Activated CD4-positive, alpha-beta T cell treated with anti-CD3 and anti-CD28 coated beads, Interleukin-2, amount 10 ng/mL, durations not matched to agents 24 days and 14 days (primary cell): ENCODE measurements around the gene PRKAG2. TPM values are rescaled to one million over a fixed set of nuclear protein-coding genes. Genes with fewer than 3 reads are reported as not detected.

Experiments used
- DNase-seq: peaks from one replicate; pipeline ENCODE4 v3.0.0; 2022
- H3K27ac Mint-ChIP-seq: one replicate; pipeline ENCODE4 v1.8.0; 2022; ENCODE audit warnings: mild to moderate bottlenecking, mixed read lengths
- H3K27me3 Mint-ChIP-seq: one replicate; pipeline ENCODE4 v1.8.0; 2022; ENCODE audit warnings: mixed read lengths
- H3K36me3 Mint-ChIP-seq: one replicate; pipeline ENCODE4 v1.8.0; 2022; ENCODE audit warnings: low read depth, mild to moderate bottlenecking, mixed read lengths
- H3K4me1 Mint-ChIP-seq: one replicate; pipeline ENCODE4 v1.8.0; 2021; ENCODE audit warnings: mixed read lengths
- H3K4me3 Mint-ChIP-seq: one replicate; pipeline ENCODE4 v1.8.0; 2022; ENCODE audit warnings: mild to moderate bottlenecking, moderate library complexity, mixed read lengths
- H3K9me3 Mint-ChIP-seq: one replicate; pipeline ENCODE4 v1.8.0; 2021; ENCODE audit warnings: mixed read lengths
- intact Hi-C: fragments of 100-400 bp; cut with micrococcal nuclease; formaldehyde crosslinking; loops from one replicate; pipeline ENCODE4 v1.15.1; 2023
- total RNA-seq: library from RNA; stranded (reverse); gene quantifications from 2 replicates; pipeline ENCODE4 v1.2.3, GENCODE V29; 2022

The PRKAG2 gene
- total RNA-seq, 1 donor from 2014 or later = 14.3 TPM

- peaks cover 4% of the 10 kb centered on the region for H3K9me3 Mint-ChIP-seq
- H3K27ac Mint-ChIP-seq = no peak overlapping the region
- H3K36me3 Mint-ChIP-seq = peaks cover 2% of the 10 kb centered on the region
- no peak overlapping the region for H3K4me3 Mint-ChIP-seq
- DNase-seq = no peak
- intact Hi-C loops = no loop called here
- peaks cover 12% of the 10 kb centered on the region for H3K4me1 Mint-ChIP-seq
- H3K27me3 Mint-ChIP-seq = peaks cover 5% of the 10 kb centered on the region
These were observed 115.0 kb downstream of the PRKAG2 start for GRCh38 chr7:151761957-151762356.

DNA sequence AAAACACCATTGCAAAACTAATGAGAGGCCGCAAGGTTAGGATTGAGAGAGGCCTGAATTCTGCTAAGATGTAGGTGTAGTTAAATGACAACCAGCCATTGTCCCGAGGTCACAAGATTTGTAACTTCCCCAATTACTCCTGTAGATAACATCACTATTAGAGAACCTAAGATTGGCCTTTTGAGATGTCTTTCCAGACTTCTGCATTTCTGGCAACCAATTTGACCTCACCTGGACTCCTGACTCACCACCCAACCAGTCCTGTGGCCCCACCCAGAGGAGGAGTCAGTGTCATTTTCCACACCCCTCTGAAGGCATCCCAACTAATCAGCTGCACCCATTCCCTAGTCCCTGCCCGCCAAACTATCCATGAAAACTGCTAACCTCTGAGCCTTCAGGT, 115.7 kb downstream of the PRKAG2 start:
- peaks cover 5% of the 10 kb centered on the region for H3K27me3 Mint-ChIP-seq
- H3K36me3 Mint-ChIP-seq = no peaks in the 10 kb centered on the region
- intact Hi-C loops = no loop called here
- H3K27ac Mint-ChIP-seq = no peak overlapping the region
- H3K9me3 Mint-ChIP-seq = peaks cover 4% of the 10 kb centered on the region
- H3K4me3 Mint-ChIP-seq = no peak overlapping the region
- DNase-seq = no peak
- peaks cover 15% of the 10 kb centered on the region for H3K4me1 Mint-ChIP-seq

DNA sequence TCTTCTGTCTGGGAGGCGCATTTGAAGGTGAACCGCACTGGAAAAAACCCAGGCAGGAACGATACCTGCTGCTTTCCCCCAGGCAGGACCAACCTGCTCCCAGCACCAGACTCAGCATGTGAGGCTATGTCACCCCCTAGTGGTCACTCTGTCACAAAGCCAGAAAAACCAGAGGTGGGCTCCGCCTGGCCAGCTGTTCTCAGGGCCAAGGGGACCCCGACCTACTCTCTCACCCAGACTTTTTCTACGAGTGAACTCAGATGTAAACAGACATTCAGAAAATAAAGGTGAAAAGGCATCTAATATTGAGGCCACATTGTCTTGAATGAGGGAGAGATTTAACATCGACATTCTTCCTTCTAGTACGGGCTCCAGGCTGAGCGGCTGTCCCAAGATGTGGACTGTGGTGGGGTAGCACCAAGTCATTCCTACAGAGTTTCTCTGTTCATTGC, 117.3 kb downstream of the PRKAG2 start:
- Mint-ChIP-seq H3K36me3 (no peaks in the 10 kb centered on the region), H3K9me3 (no peaks in the 10 kb centered on the region), H3K27ac (no peak overlapping the region), H3K4me1 (peaks cover 16% of the 10 kb centered on the region), H3K27me3 (peaks cover 5% of the 10 kb centered on the region), H3K4me3 (no peak overlapping the region)
- DNase-seq = peak; percentile 87
- intact Hi-C loops = loop anchor here (1.0 to 5.0 kb wide), 4 partner anchors 127 to 391 kb away; no protein-coding TSS in a partner anchor

DNA sequence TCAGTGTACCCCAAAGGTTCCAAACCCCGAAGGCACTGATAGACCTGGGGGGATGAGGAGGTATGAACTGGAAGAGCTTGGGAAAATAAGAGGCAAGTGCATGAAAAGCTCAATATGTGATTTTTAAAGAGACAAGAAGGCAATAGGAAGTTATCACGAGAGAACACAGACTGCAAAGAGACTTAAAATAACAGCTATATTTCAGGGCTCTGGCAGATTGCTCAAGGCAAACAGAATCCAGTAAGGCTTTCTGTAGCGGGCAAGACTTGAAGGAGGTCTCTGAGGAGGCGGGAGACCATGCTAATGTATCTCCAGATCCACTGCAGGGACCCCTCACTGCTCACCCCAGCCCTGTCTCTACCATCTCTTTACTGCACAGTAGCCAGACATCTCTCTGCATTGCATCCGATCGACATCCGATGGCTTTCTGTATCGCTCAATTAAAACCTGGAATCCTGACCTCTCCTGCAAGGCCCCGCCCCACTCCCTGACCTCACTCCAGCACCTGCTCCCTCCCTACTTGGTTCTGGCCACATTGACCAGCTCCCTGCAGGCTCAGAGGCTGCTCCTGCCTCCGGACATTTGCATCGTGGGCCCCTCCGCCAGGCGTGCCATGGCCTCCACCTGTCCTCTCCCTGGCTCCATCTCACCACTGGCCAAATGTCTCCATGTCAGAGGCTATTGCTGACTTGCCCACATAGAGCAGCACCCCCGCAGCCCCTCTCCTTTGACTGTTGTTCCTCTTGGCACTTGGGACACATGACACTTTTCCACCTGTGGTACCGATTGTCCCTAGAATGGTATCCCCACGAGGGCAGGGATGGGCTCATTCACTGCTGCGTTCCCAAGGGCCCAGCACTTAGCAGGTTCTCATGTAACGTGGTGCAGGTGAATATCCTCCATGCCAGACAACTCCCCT, 118.0 kb downstream of the PRKAG2 start:
- H3K27ac Mint-ChIP-seq = no peak overlapping the region
- no peak overlapping the region for H3K4me3 Mint-ChIP-seq
- intact Hi-C loops = loop anchor here (1.0 to 5.0 kb wide), 4 partner anchors 127 to 391 kb away; no protein-coding TSS in a partner anchor

GRCh38 chr7:151757274-151757673, 119.6 kb downstream of the PRKAG2 start:
- Mint-ChIP-seq H3K27ac (no peak overlapping the region), H3K4me3 (no peak overlapping the region), H3K36me3 (no peaks in the 10 kb centered on the region), H3K27me3 (peaks cover 5% of the 10 kb centered on the region), H3K4me1 (peaks cover 16% of the 10 kb centered on the region), H3K9me3 (no peaks in the 10 kb centered on the region)
- no peak for DNase-seq
- intact Hi-C loops = loop anchor here (5.0 kb wide), 1 partner anchor 125 kb away; no protein-coding TSS in a partner anchor

More for the DNA sequence above, 118.0 kb downstream of the PRKAG2 start:
- H3K4me1 Mint-ChIP-seq = peaks cover 16% of the 10 kb centered on the region
- no peaks in the 10 kb centered on the region for H3K9me3 Mint-ChIP-seq
- peaks cover 5% of the 10 kb centered on the region for H3K27me3 Mint-ChIP-seq
- H3K36me3 Mint-ChIP-seq = no peaks in the 10 kb centered on the region
- DNase-seq = no peak

DNA sequence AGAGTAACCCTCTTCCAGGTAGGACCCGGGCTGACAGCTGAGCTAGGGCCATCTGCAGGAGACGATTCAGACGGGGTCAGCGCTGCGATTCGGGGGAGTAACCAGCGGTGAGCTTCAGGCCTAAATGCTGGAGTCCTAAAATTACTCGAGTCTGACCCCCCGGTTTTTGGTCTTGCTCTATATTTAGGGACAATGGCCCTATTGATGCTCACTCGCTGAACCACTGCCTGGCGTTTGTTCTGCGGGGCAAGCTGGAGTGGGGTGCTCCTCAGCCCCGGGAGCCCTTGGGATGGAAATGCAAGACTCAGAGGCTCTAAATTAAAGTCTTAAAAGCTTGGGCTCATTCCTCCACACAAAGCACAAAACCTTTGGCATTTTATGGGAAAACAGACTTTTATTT, 120.0 kb downstream of the PRKAG2 start:
- Mint-ChIP-seq H3K27ac (no peak overlapping the region), H3K36me3 (no peaks in the 10 kb centered on the region), H3K9me3 (no peaks in the 10 kb centered on the region), H3K4me1 (peaks cover 16% of the 10 kb centered on the region), H3K4me3 (no peak overlapping the region), H3K27me3 (peaks cover 5% of the 10 kb centered on the region)
- intact Hi-C loops = loop anchor here (5.0 kb wide), 1 partner anchor 125 kb away; no protein-coding TSS in a partner anchor
- DNase-seq = no peak

GRCh38 chr7:151756076-151756731, 120.7 kb downstream of the PRKAG2 start:
- no peaks in the 10 kb centered on the region for H3K36me3 Mint-ChIP-seq
- no peaks in the 10 kb centered on the region for H3K9me3 Mint-ChIP-seq
- peaks cover 16% of the 10 kb centered on the region for H3K4me1 Mint-ChIP-seq
- H3K27ac Mint-ChIP-seq = peak overlapping the region; percentile 76
- peaks cover 5% of the 10 kb centered on the region for H3K27me3 Mint-ChIP-seq
- DNase-seq = peak; percentile 83
- intact Hi-C loops = loop anchor here (5.0 kb wide), 1 partner anchor 124 kb away; no protein-coding TSS in a partner anchor
- peak overlapping the region; percentile 50 for H3K4me3 Mint-ChIP-seq

- intact Hi-C loops = loop anchor here (5.0 kb wide), 1 partner anchor 123 kb away; no protein-coding TSS in a partner anchor
- peaks cover 16% of the 10 kb centered on the region for H3K4me1 Mint-ChIP-seq
- no peak for DNase-seq
- H3K4me3 Mint-ChIP-seq = no peak overlapping the region
- H3K27ac Mint-ChIP-seq = no peak overlapping the region
- H3K9me3 Mint-ChIP-seq = no peaks in the 10 kb centered on the region
- H3K27me3 Mint-ChIP-seq = peaks cover 5% of the 10 kb centered on the region
- no peaks in the 10 kb centered on the region for H3K36me3 Mint-ChIP-seq
These were observed 121.6 kb downstream of the PRKAG2 start for GRCh38 chr7:151755131-151755801.

DNA sequence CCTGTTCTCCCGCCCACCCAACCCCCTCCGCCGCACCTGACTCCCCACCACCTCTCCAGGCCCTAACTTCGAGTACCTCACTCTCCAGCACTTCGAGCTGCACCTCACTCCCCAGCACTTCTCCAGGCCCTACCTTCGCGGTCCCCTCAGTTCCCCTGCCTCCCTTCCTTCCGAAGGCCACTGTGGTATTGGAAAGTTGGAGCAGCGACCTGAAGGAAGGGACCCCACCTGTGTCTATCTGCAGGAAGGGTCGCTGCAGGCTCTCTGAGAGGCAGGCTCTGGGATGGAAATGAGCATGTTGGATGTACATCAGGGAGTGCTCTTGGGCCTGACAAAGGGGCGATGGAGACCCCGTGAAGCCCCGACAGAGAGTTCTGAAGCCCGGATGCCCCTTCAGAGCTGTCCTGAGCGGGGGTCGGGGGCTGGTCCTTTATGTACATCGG, 122.2 kb downstream of the PRKAG2 start:
- no peak for DNase-seq
- intact Hi-C loops = loop anchor here (5.0 kb wide), 1 partner anchor 122 kb away; no protein-coding TSS in a partner anchor
- H3K27ac Mint-ChIP-seq = no peak overlapping the region
- H3K27me3 Mint-ChIP-seq = peaks cover 5% of the 10 kb centered on the region
- peaks cover 14% of the 10 kb centered on the region for H3K4me1 Mint-ChIP-seq
- no peaks in the 10 kb centered on the region for H3K9me3 Mint-ChIP-seq
- H3K36me3 Mint-ChIP-seq = no peaks in the 10 kb centered on the region
- no peak overlapping the region for H3K4me3 Mint-ChIP-seq

- H3K27ac Mint-ChIP-seq = no peak overlapping the region
- no peaks in the 10 kb centered on the region for H3K36me3 Mint-ChIP-seq
- DNase-seq = peak; percentile 71
- peaks cover 8% of the 10 kb centered on the region for H3K4me1 Mint-ChIP-seq
- H3K27me3 Mint-ChIP-seq = peaks cover under 1% of the 10 kb centered on the region
- H3K9me3 Mint-ChIP-seq = no peaks in the 10 kb centered on the region
- H3K4me3 Mint-ChIP-seq = no peak overlapping the region
- intact Hi-C loops = no loop called here
These were observed 122.7 kb downstream of the PRKAG2 start for GRCh38 chr7:151754142-151754590.

DNA sequence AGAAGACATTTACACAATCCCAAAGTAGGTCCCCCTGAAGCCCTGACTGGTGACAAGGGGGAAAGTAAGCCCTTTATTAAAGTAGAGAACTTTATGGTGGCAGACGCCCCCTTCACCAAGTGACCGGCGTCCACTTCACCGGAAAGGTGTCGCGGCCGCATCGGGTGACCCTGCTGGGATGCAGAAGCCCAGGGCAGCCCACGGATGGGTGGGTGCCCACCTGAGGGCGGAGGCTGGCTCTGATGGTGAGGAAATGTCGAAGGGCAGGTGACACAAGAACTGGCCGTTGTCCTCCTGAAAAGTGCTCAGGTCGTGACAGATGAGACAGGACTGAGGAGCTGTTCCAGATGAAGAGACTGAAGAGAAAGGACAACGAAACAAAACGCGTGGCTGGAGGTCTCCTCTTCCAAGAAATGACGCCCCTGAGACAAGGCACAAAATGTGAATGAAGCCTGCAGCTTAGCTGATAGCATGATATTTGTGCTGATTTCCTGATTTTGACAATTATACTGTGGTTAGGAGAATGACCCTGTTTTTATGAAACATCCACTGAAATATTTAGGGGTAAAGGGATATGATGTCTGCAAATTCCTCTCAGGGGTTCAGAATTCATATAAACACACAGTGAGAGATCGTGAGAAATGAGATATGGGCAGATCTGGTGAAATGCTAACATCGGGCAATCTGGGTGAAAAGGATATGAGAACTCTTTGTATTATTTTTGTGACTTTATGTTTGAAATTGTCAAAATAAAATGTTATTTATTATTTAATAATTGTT, 123.9 kb downstream of the PRKAG2 start:
- no peak for DNase-seq
- H3K4me1 Mint-ChIP-seq = peaks cover 8% of the 10 kb centered on the region
- no peaks in the 10 kb centered on the region for H3K27me3 Mint-ChIP-seq
- no peaks in the 10 kb centered on the region for H3K36me3 Mint-ChIP-seq
- intact Hi-C loops = no loop called here
- no peak overlapping the region for H3K27ac Mint-ChIP-seq
- H3K9me3 Mint-ChIP-seq = no peaks in the 10 kb centered on the region
- no peak overlapping the region for H3K4me3 Mint-ChIP-seq

GRCh38 chr7:151752037-151752436, 124.9 kb downstream of the PRKAG2 start:
- Mint-ChIP-seq H3K4me1 (peaks cover 8% of the 10 kb centered on the region), H3K27me3 (no peaks in the 10 kb centered on the region), H3K4me3 (no peak overlapping the region), H3K27ac (no peak overlapping the region), H3K36me3 (no peaks in the 10 kb centered on the region), H3K9me3 (no peaks in the 10 kb centered on the region)
- no peak for DNase-seq
- intact Hi-C loops = no loop called here

- Mint-ChIP-seq H3K4me3 (no peak overlapping the region), H3K4me1 (peaks cover 2% of the 10 kb centered on the region), H3K36me3 (no peaks in the 10 kb centered on the region), H3K27ac (no peak overlapping the region), H3K27me3 (no peaks in the 10 kb centered on the region), H3K9me3 (no peaks in the 10 kb centered on the region)
- DNase-seq = no peak
- intact Hi-C loops = no loop called here
These were observed 128.2 kb downstream of the PRKAG2 start for GRCh38 chr7:151748733-151749132.
